Progenitor cell of endocrine pancreas (in vitro differentiated cells): Measurements from ENCODE around the gene TMEM52. TPM values are rescaled to one million over a fixed set of nuclear protein-coding genes. Genes with fewer than 3 reads are reported as not detected.

Experiments used
- DNase-seq: peaks from one replicate; pipeline ENCODE4 v3.0.0; 2021; ENCODE audit warnings: low spot score; ENCODE audit not compliant: unreplicated experiment
- H3K27ac Mint-ChIP-seq: 2 replicates; pipeline ENCODE4 v1.8.0; 2021; ENCODE audit warnings: mild to moderate bottlenecking, moderate library complexity, mixed read lengths
- H3K27me3 Mint-ChIP-seq: 2 replicates; pipeline ENCODE4 v1.8.0; 2021; ENCODE audit warnings: mixed read lengths
- H3K36me3 Mint-ChIP-seq: 2 replicates; pipeline ENCODE4 v1.8.0; 2022; ENCODE audit warnings: mixed read lengths; ENCODE audit not compliant: insufficient read depth
- H3K4me1 Mint-ChIP-seq: 2 replicates; pipeline ENCODE4 v1.8.0; 2021; ENCODE audit warnings: low read depth, mixed read lengths
- H3K4me3 Mint-ChIP-seq: 2 replicates; pipeline ENCODE4 v1.8.0; 2021; ENCODE audit warnings: low read depth, mild to moderate bottlenecking, moderate library complexity, mixed read lengths
- H3K9me3 Mint-ChIP-seq: 2 replicates; pipeline ENCODE4 v1.8.0; 2021; ENCODE audit warnings: low read depth, mixed read lengths
- CTCF ChIP-seq: fragments of 200-600 bp; sonication (generic); IDR thresholded peaks from one replicate; pipeline ENCODE4 v1.5.0; 2021; ENCODE audit warnings: antibody characterized with exemption, mild to moderate bottlenecking; ENCODE audit not compliant: unreplicated experiment
- total RNA-seq: library from RNA; stranded (reverse); gene quantifications from 2 replicates; pipeline ENCODE4 v1.2.1, GENCODE V29; 2021

The TMEM52 gene
- total RNA-seq, 1 donor from 2014 or later: 1.9 TPM

DNA sequence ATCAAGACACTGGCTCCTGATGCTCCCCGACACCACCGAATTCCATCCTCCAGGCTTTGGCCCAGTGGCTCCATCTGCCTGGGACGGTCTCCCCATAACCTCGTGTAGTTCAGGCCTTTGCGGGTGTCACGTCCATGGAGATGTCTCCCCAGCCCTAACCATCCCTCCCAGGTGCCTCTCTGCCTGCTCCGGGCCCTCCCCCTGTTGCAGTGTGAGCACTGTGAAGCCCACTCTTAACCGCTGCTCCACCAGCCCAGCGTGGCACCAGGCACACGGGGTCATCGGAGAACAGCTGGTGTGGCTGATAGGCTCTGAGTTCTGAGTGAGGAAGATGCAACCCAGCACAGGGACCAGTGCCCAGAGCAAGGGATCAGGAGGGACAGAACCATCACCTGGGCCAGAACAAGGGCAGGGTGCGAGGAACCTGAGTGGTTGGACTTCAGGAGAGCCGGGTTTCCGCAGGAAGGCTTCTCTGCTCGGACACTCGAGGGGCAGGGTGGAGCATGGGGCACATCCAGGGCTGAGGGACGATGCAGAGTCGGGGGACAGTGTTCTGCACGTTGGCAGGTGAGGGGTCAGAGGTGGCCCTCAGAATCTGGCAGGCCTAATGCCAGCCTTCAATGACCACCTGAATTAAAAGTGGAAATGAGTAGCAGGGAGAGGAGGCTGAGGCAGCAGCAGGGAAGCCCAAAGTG lies 25.6 kb downstream of the TMEM52 start:
- Mint-ChIP-seq H3K27me3 (peaks cover 12% of the 10 kb centered on the region), H3K4me1 (peaks cover 23% of the 10 kb centered on the region), H3K36me3 (peaks cover 2% of the 10 kb centered on the region), H3K4me3 (peak overlapping the region; percentile 33), H3K27ac (peak overlapping the region; percentile 80), H3K9me3 (no peaks in the 10 kb centered on the region)
- DNase-seq: no peak
- no peak for TF ChIP-seq CTCF

DNA sequence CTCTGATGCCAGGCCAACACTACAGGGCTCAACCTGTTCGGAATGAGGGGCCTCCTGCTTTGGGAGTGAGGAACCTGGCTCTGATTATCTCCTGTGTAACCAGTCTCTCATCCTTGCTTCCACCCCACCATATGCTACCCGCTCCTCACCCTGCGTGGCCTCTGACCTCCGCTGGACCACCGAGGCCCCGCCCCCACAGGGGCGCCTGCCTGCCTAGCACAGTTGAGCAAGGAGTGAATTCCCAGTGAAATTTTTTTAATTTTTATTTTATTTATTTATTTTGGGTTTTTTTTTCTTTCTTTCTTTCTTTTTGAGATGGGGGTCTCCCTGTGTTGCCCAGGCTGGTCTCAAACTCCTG lies 26.3 kb downstream of the TMEM52 start:
- no peak for DNase-seq
- peak overlapping the region; percentile 77 for H3K27ac Mint-ChIP-seq
- peaks cover 12% of the 10 kb centered on the region for H3K27me3 Mint-ChIP-seq

DNA sequence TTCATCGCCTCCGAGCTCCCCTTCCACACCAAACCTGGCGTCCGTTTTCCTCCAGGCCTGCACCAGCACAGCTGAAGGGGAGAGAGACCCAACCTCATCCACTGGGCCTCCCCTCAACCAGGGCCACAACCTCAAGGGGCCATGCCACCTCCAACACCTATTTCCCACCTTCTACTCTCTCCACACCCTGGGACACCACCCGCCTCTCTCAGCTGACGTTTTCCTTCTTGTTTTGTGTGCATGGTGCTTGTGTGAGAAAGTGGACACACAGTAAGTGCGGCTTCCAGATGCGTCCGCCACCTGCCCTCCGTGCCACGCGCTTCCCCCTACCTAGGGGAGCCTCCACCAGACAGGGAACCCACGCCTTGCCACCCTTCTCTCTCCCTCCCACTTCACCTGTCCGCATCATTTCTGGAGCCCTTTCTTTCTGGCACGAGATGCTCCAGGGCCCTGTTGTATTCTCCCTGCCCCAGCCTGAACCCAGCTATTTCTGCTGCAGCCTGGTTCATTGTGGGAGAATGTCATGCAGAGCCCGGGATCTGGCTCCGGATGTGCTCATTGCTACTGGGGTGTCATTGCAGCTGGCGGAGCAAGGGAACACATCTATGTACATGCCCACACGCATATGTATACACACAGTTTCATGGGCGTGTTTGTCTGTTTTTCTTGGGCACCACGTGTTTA lies 26.9 kb downstream of the TMEM52 start:
- peak overlapping the region; percentile 79 for H3K4me3 Mint-ChIP-seq
- peaks cover 2% of the 10 kb centered on the region for H3K36me3 Mint-ChIP-seq
- H3K27ac Mint-ChIP-seq: peak overlapping the region; percentile 77
- no peaks in the 10 kb centered on the region for H3K9me3 Mint-ChIP-seq
- H3K4me1 Mint-ChIP-seq: peaks cover 28% of the 10 kb centered on the region
- H3K27me3 Mint-ChIP-seq: peaks cover 12% of the 10 kb centered on the region
- no peak for TF ChIP-seq CTCF
- DNase-seq: no peak

More for the DNA sequence above, 26.3 kb downstream of the TMEM52 start:
- peaks cover 2% of the 10 kb centered on the region for H3K36me3 Mint-ChIP-seq
- TF ChIP-seq CTCF: no peak
- no peaks in the 10 kb centered on the region for H3K9me3 Mint-ChIP-seq
- peaks cover 27% of the 10 kb centered on the region for H3K4me1 Mint-ChIP-seq
- peak overlapping the region; percentile 79 for H3K4me3 Mint-ChIP-seq

GRCh38 chr1:1891349-1892078 lies 27.6 kb downstream of the TMEM52 start:
- Mint-ChIP-seq H3K4me3 (peak overlapping the region; percentile 79), H3K27ac (peak overlapping the region; percentile 77), H3K36me3 (peaks cover 2% of the 10 kb centered on the region), H3K27me3 (peaks cover 12% of the 10 kb centered on the region), H3K9me3 (no peaks in the 10 kb centered on the region), H3K4me1 (peaks cover 31% of the 10 kb centered on the region)
- peak; percentile 49 for DNase-seq
- TF ChIP-seq CTCF: no peak
